ENCODE data around the gene MET.
"Not testable (repeated sequence)": the region's sequence is repeated elsewhere in the genome, so short reads cannot be mapped to it uniquely, and the experiment has no call there.

Gene MET

DNA sequence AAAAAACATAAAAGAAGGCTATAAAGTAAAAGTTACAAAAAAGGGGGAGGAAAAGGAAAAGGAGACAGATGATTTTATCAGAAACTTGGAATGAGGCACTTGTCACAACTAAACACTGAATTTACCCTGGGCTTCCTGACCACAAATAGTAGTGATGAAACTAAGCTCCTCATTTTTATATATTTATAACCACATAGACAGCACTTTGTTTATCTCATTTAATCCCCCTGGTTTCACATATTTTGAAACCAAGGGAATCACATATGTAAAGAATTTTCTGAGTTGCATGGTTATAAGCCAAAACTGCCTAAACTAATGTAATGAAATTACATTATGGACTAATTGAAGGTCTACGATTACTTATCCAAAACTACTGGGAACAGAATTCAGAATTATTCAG lies 39.6 kb upstream of the MET start:
- Histone ChIP-seq H2AFZ (ENCODE audit: low read depth, low read length, severe bottlenecking) (no peak overlapping the region), H3K27ac (ENCODE audit: low read depth, low read length) (no peak overlapping the region), H3K9me3 (ENCODE audit: insufficient read depth, low read length) (no peaks in the 10 kb centered on the region), H3K36me3 (ENCODE audit: low read length) (no peaks in the 10 kb centered on the region), H3K9me2 (replicated peaks; ENCODE audit: insufficient read depth, low read length) (no peaks in the 10 kb centered on the region), H3K79me2 (ENCODE audit: insufficient read depth, low read length) (no peaks in the 10 kb centered on the region), H3K9ac (ENCODE audit: low read length) (no peak overlapping the region), H3F3A (ENCODE audit: insufficient read depth) (no peaks in the 10 kb centered on the region), H3K27me3 (ENCODE audit: low read length) (no peaks in the 10 kb centered on the region), H4K20me1 (ENCODE audit: low read depth, low read length) (no peaks in the 10 kb centered on the region), H3K4me2 (ENCODE audit: low read depth, low read length, poor library complexity, severe bottlenecking) (no peak overlapping the region), H3K4me3 (ENCODE audit: insufficient read depth, low read length, poor library complexity, severe bottlenecking) (no peak overlapping the region)
- TF ChIP-seq EZH2phosphoT487 (conservative IDR thresholded peaks at IDR 0.05; ENCODE audit: low read length): no peak
- TF ChIP-seq, protein P1, sequence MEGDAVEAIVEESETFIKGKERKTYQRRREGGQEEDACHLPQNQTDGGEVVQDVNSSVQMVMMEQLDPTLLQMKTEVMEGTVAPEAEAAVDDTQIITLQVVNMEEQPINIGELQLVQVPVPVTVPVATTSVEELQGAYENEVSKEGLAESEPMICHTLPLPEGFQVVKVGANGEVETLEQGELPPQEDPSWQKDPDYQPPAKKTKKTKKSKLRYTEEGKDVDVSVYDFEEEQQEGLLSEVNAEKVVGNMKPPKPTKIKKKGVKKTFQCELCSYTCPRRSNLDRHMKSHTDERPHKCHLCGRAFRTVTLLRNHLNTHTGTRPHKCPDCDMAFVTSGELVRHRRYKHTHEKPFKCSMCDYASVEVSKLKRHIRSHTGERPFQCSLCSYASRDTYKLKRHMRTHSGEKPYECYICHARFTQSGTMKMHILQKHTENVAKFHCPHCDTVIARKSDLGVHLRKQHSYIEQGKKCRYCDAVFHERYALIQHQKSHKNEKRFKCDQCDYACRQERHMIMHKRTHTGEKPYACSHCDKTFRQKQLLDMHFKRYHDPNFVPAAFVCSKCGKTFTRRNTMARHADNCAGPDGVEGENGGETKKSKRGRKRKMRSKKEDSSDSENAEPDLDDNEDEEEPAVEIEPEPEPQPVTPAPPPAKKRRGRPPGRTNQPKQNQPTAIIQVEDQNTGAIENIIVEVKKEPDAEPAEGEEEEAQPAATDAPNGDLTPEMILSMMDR (IDR thresholded peaks at IDR 0.05; ENCODE audit: insufficient read depth, low read length, poor library complexity, severe bottlenecking): no peak

DNA sequence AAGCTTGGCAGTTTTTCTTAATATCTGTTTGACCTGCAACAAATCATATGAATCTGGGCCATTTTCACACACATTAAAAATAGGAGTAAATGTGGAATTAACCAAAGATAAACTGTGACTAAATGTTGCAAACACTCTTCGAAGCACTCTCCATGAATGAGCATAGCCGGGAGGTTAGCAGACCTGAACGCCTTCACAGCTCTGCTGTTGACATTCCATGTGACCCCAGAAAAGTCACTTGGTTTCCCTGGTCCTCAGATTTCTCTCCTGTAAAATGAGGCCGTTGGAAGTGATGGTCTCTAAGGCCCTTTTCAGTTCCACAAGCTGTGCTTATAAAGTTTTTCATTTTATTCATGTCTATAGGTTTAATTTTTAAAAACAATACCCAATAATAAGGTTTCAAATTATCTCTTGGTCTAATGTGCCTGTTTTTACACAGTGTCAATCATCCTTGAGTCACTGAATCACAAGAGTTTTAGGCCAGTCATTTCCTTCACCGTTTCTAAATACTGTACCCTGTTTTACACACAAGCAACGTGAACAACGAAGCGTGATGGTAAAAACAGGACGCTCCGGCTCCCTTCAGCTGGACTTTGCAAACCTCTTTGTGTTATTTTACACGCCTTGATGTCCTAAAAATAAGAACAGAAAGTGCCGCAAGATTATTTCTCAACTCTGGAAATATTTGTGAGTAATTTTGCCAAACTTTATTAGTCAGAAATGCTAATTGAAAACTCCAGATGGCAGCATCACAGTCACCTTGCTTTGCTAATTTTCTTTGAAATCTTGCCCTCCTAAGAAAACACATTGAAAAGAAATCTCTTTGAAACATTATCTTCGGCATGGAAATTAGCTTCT lies 38.6 kb upstream of the MET start:
- no peaks in the 10 kb centered on the region for H3K27me3 ChIP-seq (ENCODE audit: low read length)
- TF ChIP-seq EZH2phosphoT487 (conservative IDR thresholded peaks at IDR 0.05; ENCODE audit: low read length): no peak
- TF ChIP-seq, protein P1 (IDR thresholded peaks at IDR 0.05; ENCODE audit: insufficient read depth, low read length, poor library complexity, severe bottlenecking): no peak
- H3K27ac ChIP-seq (ENCODE audit: low read depth, low read length): no peak overlapping the region
- H3K9ac ChIP-seq (ENCODE audit: low read length): no peak overlapping the region
- no peaks in the 10 kb centered on the region for H3K36me3 ChIP-seq (ENCODE audit: low read length)
- no peaks in the 10 kb centered on the region for H3K79me2 ChIP-seq (ENCODE audit: insufficient read depth, low read length)
- no peak overlapping the region for H2AFZ ChIP-seq (ENCODE audit: low read depth, low read length, severe bottlenecking)
- H3K4me3 ChIP-seq (ENCODE audit: insufficient read depth, low read length, poor library complexity, severe bottlenecking): no peak overlapping the region
- H3K9me2 ChIP-seq (replicated peaks; ENCODE audit: insufficient read depth, low read length): no peaks in the 10 kb centered on the region
- H3K9me3 ChIP-seq (ENCODE audit: insufficient read depth, low read length): no peaks in the 10 kb centered on the region
- no peak overlapping the region for H3K4me2 ChIP-seq (ENCODE audit: low read depth, low read length, poor library complexity, severe bottlenecking)
- H3F3A ChIP-seq (ENCODE audit: insufficient read depth): no peaks in the 10 kb centered on the region
- no peaks in the 10 kb centered on the region for H4K20me1 ChIP-seq (ENCODE audit: low read depth, low read length)

DNA sequence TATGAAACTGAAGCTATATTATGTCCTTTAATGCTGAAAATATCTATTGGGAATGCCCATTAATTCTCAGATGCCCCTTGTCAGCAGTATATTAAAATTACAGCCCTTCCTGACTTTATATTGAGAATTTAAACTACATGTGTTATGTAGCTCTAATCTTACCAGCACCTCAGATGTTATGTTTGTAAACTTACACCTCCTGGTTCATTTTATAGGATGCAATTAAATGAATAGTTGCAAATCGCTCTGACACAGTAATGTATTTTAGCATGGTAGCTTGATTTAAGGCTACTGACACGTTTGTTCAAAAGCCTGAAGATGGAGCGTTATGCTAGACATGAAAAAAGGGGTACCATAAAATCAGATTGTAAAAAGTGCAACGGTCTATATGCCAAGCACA lies 35.0 kb upstream of the MET start:
- H3K9me3 ChIP-seq (ENCODE audit: insufficient read depth, low read length): no peaks in the 10 kb centered on the region
- no peaks in the 10 kb centered on the region for H3F3A ChIP-seq (ENCODE audit: insufficient read depth)
- H2AFZ ChIP-seq (ENCODE audit: low read depth, low read length, severe bottlenecking): no peak overlapping the region
- no peaks in the 10 kb centered on the region for H3K9me2 ChIP-seq (replicated peaks; ENCODE audit: insufficient read depth, low read length)
- no peaks in the 10 kb centered on the region for H3K27me3 ChIP-seq (ENCODE audit: low read length)
- no peaks in the 10 kb centered on the region for H3K36me3 ChIP-seq (ENCODE audit: low read length)
- no peak for TF ChIP-seq EZH2phosphoT487 (conservative IDR thresholded peaks at IDR 0.05; ENCODE audit: low read length)
- TF ChIP-seq, protein P1 (IDR thresholded peaks at IDR 0.05; ENCODE audit: insufficient read depth, low read length, poor library complexity, severe bottlenecking): no peak
- H3K4me2 ChIP-seq (ENCODE audit: low read depth, low read length, poor library complexity, severe bottlenecking): no peak overlapping the region
- no peak overlapping the region for H3K4me3 ChIP-seq (ENCODE audit: insufficient read depth, low read length, poor library complexity, severe bottlenecking)
- H3K27ac ChIP-seq (ENCODE audit: low read depth, low read length): no peak overlapping the region
- H4K20me1 ChIP-seq (ENCODE audit: low read depth, low read length): no peaks in the 10 kb centered on the region
- no peaks in the 10 kb centered on the region for H3K79me2 ChIP-seq (ENCODE audit: insufficient read depth, low read length)
- no peak overlapping the region for H3K9ac ChIP-seq (ENCODE audit: low read length)

DNA sequence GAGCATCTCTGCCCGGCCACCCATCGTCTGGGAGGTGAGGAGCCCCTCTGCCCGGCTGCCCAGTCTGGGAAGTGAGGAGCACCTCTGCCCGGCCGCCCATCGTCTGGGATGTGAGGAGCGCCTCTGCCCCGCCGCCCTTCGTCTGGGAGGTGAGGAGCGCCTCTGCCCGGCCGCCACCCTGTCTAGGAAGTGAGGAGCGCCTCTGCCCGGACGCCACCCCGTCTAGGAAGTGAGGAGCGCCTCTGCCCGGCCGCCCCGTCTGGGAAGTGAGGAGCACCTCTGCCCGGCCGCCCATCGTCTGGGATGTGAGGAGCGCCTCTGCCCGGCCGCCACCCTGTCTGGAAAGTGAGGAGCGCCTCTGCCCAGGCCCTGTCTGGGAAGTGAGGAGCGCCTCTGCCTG lies 33.4 kb upstream of the MET start:
- H3K9me2 ChIP-seq (replicated peaks; ENCODE audit: insufficient read depth, low read length); H3K9ac ChIP-seq (ENCODE audit: low read length); H3K9me3 ChIP-seq (ENCODE audit: insufficient read depth, low read length): not testable (repeated sequence)

More for the DNA sequence above, 33.4 kb upstream of the MET start:
- not testable (repeated sequence) for H3F3A ChIP-seq (ENCODE audit: insufficient read depth); H3K27me3 ChIP-seq (ENCODE audit: low read length); H2AFZ ChIP-seq (ENCODE audit: low read depth, low read length, severe bottlenecking); H4K20me1 ChIP-seq (ENCODE audit: low read depth, low read length); H3K27ac ChIP-seq (ENCODE audit: low read depth, low read length); H3K4me3 ChIP-seq (ENCODE audit: insufficient read depth, low read length, poor library complexity, severe bottlenecking); H3K4me2 ChIP-seq (ENCODE audit: low read depth, low read length, poor library complexity, severe bottlenecking); H3K36me3 ChIP-seq (ENCODE audit: low read length); H3K79me2 ChIP-seq (ENCODE audit: insufficient read depth, low read length)

Data from SU-DHL-6 (cell line).